Raji (cell line): Measurements from ENCODE around the gene GPR171.

Source experiments
- POLR2A ChIP-seq: IDR thresholded peaks from 2 replicates; pipeline ENCODE4 v1.6.1; 2011; ENCODE audit warnings: low read depth, low read length, control low read depth; ENCODE audit not compliant: insufficient read depth

Gene GPR171

DNA sequence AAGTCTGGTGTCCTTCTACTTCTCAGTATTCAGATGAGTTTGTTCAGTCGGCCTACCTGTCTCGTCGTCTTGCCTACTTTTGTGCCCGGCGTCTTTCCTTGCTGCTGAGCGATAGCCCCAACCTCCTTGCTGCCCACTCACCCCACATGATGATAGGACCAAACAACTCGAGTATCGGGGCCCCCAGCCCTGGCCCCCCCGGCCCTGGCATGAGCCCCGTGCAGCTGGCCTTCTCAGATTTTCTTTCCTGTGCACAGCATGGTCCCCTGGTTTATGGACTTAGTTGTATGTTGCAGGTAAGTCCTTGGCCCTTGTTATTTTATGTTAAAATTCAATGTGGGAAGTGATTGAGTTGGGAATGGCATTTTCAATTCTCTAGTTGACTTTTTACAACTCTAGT lies 43.2 kb downstream of the GPR171 start:
- no peak for TF ChIP-seq POLR2A

DNA sequence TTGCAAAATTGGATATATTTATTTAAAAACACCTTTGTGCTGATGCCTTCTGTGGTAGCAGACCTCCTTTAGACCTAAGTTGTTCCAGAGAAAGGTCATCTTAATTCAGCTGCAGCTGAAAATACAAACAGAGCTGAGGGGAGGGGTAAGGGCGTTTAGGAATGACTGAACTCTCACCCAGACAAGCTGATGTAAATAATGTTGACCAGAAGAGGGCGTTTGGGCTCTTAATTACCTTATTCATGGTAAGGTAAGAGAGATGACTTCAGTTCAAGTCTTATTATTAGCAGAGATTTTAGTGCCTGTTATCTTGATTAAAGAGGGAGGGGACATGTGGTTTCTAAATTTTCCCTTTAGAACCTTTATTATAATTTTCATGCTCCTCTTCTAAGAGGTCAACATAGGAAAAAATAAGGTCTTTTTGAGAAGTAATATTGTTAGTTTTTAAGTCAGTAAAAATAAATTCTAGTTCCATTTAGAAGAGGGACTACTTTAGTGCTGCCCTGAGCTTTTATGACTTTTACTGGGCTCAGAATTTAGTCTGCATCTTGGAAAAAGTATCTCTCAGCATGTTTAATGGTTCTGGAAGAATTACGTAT lies 46.3 kb downstream of the GPR171 start:
- no peak for TF ChIP-seq POLR2A

DNA sequence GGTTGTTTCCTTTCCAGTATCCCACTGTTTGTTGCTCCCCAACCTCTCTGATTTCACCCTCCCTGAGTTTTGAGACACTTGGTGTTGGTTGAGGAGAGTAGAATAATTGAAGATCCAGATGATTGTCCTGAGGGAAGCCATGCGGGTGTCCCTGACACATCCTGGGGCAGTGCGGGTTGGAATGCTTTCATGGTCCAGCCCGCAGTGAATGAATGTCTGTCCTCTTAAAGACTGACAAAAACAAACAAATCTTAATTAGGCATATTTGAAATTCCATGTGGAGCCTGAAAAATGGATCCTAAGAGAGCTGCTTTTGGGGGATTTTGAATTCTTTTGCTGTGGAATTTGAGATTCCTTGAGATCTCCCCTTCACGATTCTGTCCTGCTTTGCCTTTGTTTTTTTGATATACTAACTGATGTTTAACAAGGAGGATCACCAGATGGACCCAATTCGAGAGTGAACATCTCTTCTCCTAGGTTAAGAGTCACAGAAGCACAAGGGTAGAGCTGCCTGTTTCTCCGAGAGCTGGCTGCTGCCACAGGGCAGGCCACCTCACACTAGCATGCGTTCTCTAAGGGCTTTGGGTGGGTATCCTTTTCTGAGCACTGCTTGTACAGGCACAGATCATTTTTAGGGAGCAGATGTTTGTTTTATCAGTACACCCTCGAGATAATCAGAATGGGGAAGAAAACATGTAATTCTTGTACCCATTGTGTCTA lies 47.4 kb downstream of the GPR171 start:
- no peak for TF ChIP-seq POLR2A

DNA sequence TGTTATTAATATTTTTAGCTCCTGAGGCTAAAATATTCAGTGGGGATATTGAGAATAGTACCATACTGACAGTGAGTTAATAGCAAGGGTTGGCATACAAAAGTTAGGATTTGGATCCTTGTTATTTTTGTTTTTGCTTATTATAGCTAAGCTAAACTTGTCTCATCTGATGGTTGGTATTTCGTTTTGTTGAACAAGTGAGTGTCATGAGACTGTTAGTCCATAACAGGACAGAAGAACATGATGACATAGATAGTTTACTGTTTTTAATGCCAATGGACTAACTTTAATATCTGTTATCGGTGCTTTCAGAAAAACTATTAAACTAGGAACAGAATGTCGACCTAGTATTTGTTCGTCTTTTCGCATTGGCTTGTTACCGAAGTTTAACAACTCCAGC lies 48.5 kb downstream of the GPR171 start:
- no peak for TF ChIP-seq POLR2A

DNA sequence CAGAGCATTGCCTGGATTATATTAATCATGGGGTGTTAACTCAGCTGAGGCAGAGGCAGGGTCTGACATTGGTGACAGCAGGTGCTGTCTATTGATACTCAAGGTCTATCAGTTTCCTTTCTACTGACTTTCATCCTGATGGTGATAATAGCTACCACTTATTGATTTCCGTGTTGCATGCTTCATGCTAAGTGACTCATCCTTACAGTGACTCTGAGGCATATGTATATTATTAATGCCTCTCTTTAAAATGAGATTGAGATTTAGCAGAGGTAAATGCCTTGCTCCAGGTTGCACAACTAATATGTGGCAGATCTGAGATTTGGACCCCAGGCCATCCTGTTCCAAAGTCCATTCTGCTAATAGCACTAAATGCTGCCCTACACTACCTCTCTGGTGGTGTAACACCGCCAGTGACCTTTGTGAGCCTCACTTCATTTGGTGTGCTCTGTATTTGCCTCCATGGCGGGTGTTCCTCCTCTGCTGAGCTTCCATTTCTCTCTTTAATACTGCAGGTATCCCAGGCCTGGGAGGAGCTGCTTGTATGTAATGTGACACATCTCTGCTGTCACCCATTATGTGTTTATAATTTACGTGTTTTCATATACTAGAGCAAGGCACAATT lies 50.4 kb downstream of the GPR171 start:
- TF ChIP-seq POLR2A: no peak
